Lung (tissue), 12 donors: ENCODE results near the gene PTCH2. TPM values are rescaled to one million over a fixed set of nuclear protein-coding genes. Genes with fewer than 3 reads are reported as not detected.

ENCODE experiments used
- ATAC-seq: fragments of 200-7000 bp; cut with Tn5 transposase; one replicate; pipeline ENCODE4 v1.9.1; 2020; ENCODE audit warnings: moderate number of reproducible peaks; ENCODE audit not compliant: insufficient read depth, low FRiP score
- DNase-seq, 3 donors: peaks; one replicate each; pipeline ENCODE4 v3.0.0-alpha.2; 2013 to 2017
- H3K27ac ChIP-seq, 2 donors: one replicate each; pipeline ENCODE4 v1.5.1; 2013; ENCODE audit warnings: mild to moderate bottlenecking in 2 of 2, moderate library complexity in 2 of 2, control low read depth in 1 of 2, inconsistent platforms in 1 of 2, low read depth in 1 of 2, low read length in 1 of 2
- H3K27me3 ChIP-seq, 3 donors: one replicate each; pipeline ENCODE4 v1.5.1; 2013; ENCODE audit warnings: low read length in 2 of 3; ENCODE audit not compliant: control insufficient read depth in 3 of 3, insufficient read depth in 3 of 3
- H3K36me3 ChIP-seq, 4 donors: one replicate each; pipeline ENCODE4 v1.5.1; 2013; ENCODE audit warnings: low read length in 4 of 4, mild to moderate bottlenecking in 1 of 4, moderate library complexity in 1 of 4; ENCODE audit not compliant: control insufficient read depth in 4 of 4, insufficient read depth in 4 of 4
- H3K4me1 ChIP-seq, 5 donors: one replicate each; pipeline ENCODE4 v1.5.1; 2013; ENCODE audit warnings: low read length in 5 of 5, mild to moderate bottlenecking in 2 of 5, moderate library complexity in 1 of 5; ENCODE audit not compliant: control insufficient read depth in 5 of 5, insufficient read depth in 5 of 5
- H3K4me3 ChIP-seq: one replicate; pipeline ENCODE4 v1.5.1; 2013; ENCODE audit warnings: mild to moderate bottlenecking, control low read depth, moderate library complexity
- H3K9ac ChIP-seq, 2 donors: one replicate each; pipeline ENCODE4 v1.5.1; 2013; ENCODE audit warnings: low read length in 2 of 2, control low read depth in 1 of 2; ENCODE audit not compliant: insufficient read depth in 1 of 2
- H3K9me3 ChIP-seq, 4 donors: one replicate each; pipeline ENCODE4 v1.5.1; 2013; ENCODE audit warnings: low read length in 3 of 4, mild to moderate bottlenecking in 1 of 4, moderate library complexity in 1 of 4; ENCODE audit not compliant: control insufficient read depth in 4 of 4, insufficient read depth in 3 of 4
- CTCF ChIP-seq: IDR thresholded peaks from 2 replicates; pipeline ENCODE4 v1.5.1; 2012; ENCODE audit warnings: mild to moderate bottlenecking; ENCODE audit errors: control extremely low read depth, extremely low read depth
- WGBS, 2 donors: extraction: QIAGEN DNeasy Blood & Tissue Kit; methylation state at CpG; one replicate each; pipeline ENCODE4 v1.1.7; 2013; 5-methylcytosine and 5-hydroxymethylcytosine counted together
- polyA plus RNA-seq, 2 donors: library from polyadenylated mRNA; stranded (reverse); fragments of 200-250 nt; gene quantifications; one replicate each; pipeline ENCODE4 v1.2.1, GENCODE V29; 2013
- total RNA-seq, 2 donors: library from RNA; depleted of rRNA in 1 of 2; stranded (reverse); fragments of >200 nt in 1 of 2; gene quantifications; one replicate each; pipeline ENCODE4 v1.2.1, GENCODE V29; 2014 to 2021
- donor health status: control.
- donor health status: control.
- donor health status: Bipolar disorder and iron deficiency.
- donor health status: healthy.
- donor health status: DM: yes; HTN: yes; CAD: no.

Gene PTCH2
- total and polyA plus RNA-seq, 4 donors, result 0.37 to 1.7 (median 0.66) TPM

- Histone ChIP-seq H3K4me1 (peaks cover 0 to 6% (median 0%) of the 10 kb centered on the region in 5 donors), H3K27me3 (no peaks in the 10 kb centered on the region), H3K9me3 (no peaks in the 10 kb centered on the region), H3K27ac (no peak overlapping the region), H3K9ac (no peak overlapping the region), H3K36me3 (peaks cover 0 to 8% (median 3%) of the 10 kb centered on the region in 4 donors), H3K4me3 (no peak overlapping the region)
- no peak for DNase-seq
- TF ChIP-seq CTCF, result no peak
- 97 to 98% methylated on average over 7 of the region's 7 CpGs for WGBS, 2 donors
- no peak for ATAC-seq
Observed at GRCh38 chr1:44857446-44857845, 14.4 kb upstream of the PTCH2 start.

- no peak overlapping the region for H3K4me3 ChIP-seq
- H3K36me3 ChIP-seq, result peaks cover 0 to 7% (median 3%) of the 10 kb centered on the region in 4 donors
- no peak for TF ChIP-seq CTCF
- H3K27ac ChIP-seq, result no peak overlapping the region
- no peaks in the 10 kb centered on the region for H3K4me1 ChIP-seq
- H3K9me3 ChIP-seq, result no peaks in the 10 kb centered on the region
- ATAC-seq (no peak), DNase-seq (no peak)
- WGBS, 2 donors, result 78 to 87% methylated on average over 7 of the region's 7 CpGs
- no peaks in the 10 kb centered on the region for H3K27me3 ChIP-seq
- H3K9ac ChIP-seq, result no peak overlapping the region
Observed at GRCh38 chr1:44855742-44856141, 12.7 kb upstream of the PTCH2 start.

- DNase-seq (no peak), ATAC-seq (no peak)
- no peaks in the 10 kb centered on the region for H3K4me1 ChIP-seq
- no peak overlapping the region for H3K9ac ChIP-seq
- H3K4me3 ChIP-seq, result no peak overlapping the region
- H3K27me3 ChIP-seq, result no peaks in the 10 kb centered on the region
- WGBS, 2 donors, result 58 to 75% methylated on average over 1 of the region's 1 CpG
- no peak overlapping the region for H3K27ac ChIP-seq
- TF ChIP-seq CTCF, result no peak
- peaks cover 0 to 12% (median 4%) of the 10 kb centered on the region in 4 donors for H3K36me3 ChIP-seq
- H3K9me3 ChIP-seq, result peaks cover 0 to 2% (median 0%) of the 10 kb centered on the region in 4 donors
Observed at GRCh38 chr1:44854970-44855369, 11.9 kb upstream of the PTCH2 start.

- Histone ChIP-seq H3K36me3 (peaks cover 0 to 14% (median 5%) of the 10 kb centered on the region in 4 donors), H3K4me1 (peaks cover 0 to 15% (median 10%) of the 10 kb centered on the region in 5 donors), H3K27ac (no peak overlapping the region), H3K9me3 (peaks cover 0 to 2% (median 0%) of the 10 kb centered on the region in 4 donors), H3K27me3 (no peaks in the 10 kb centered on the region), H3K9ac (no peak overlapping the region), H3K4me3 (no peak overlapping the region)
- 93 to 96% methylated on average over 6 of the region's 6 CpGs for WGBS, 2 donors
- DNase-seq (no peak), ATAC-seq (no peak)
- TF ChIP-seq CTCF, result no peak
Observed at GRCh38 chr1:44853201-44853600, 10.1 kb upstream of the PTCH2 start.
